ENCODE measurements around the gene BNIP3.

DNA sequence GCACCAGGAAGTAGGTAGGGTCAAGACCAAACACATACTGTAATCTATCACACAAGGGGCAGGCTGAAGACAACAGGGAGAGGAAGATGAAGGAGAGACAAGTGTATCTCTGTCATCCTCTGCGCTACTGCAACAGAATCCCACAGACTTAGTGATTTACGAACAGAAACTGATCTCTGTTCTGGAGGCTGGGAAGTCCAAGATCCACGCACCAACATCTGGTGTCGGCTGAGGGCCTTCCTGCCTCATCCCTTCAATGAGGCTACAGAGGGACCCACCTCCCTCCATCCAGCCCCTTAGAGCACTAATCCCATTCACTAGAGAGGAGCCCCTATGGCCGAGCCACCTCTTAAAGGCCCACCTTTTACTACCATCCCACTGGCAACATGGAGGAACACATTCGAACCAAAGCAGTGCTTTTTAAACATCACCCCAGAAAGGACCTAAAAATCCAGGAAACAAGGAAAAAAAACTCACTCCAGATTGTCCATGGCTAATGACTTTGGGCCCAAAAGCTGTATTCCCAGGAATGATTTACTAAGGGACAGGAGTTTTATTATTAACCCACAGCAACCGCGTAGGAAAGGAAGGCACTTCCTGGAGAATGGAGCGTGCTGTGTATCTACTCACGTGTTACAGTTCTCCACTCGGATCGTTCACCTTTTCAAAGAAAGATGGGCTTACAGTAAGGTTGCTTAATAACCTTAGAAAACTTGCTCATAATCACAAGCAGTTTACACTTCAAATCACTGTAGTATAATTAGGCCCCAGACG, 4.2 kb downstream of the BNIP3 start:
- TF ChIP-seq CTCF (IDR thresholded peaks at IDR 0.05; ENCODE audit: low read depth, low read length, poor library complexity, severe bottlenecking), result no peak
- no peak for TF ChIP-seq EZH2phosphoT487 (IDR thresholded peaks at IDR 0.05; ENCODE audit: borderline replicate concordance, low read length)

Measured in DOHH2 (cell line).